Thyroid gland (tissue), 4 donors: ENCODE data around the gene ITGAD. TPM values are rescaled to one million over a fixed set of nuclear protein-coding genes. Genes with fewer than 3 reads are reported as not detected.
A peak's percentile ranks its signal among the peaks of the same experiment; 100 is the strongest.

Experiments used
- DNase-seq, 2 donors: peaks; one replicate each; pipeline ENCODE4 v3.0.0-alpha.2; 2019
- H3K27ac ChIP-seq, 3 donors: fragments of 200-600 bp; sonication (generic); 1 replicate in 2 of 3; 2 replicates in 1 of 3; pipeline ENCODE4 v1.5.1; 2016 to 2019; ENCODE audit warnings: mild to moderate bottlenecking in 1 of 3, moderate library complexity in 1 of 3
- H3K27me3 ChIP-seq: fragments of 200-600 bp; sonication (generic); one replicate; pipeline ENCODE4 v1.5.1; 2019
- H3K36me3 ChIP-seq, 2 donors: fragments of 200-600 bp; sonication (generic); one replicate each; pipeline ENCODE4 v1.5.1; 2016 to 2019
- H3K4me1 ChIP-seq, 2 donors: fragments of 200-600 bp; sonication (generic); one replicate each; pipeline ENCODE4 v1.5.1; 2017 to 2019
- H3K4me3 ChIP-seq, 3 donors: fragments of 200-600 bp; sonication (generic); replicated peaks in 1 of 3; 1 replicate in 2 of 3; 2 replicates in 1 of 3; pipeline ENCODE4 v1.5.1; 2016; ENCODE audit warnings: mild to moderate bottlenecking in 1 of 3
- H3K9me3 ChIP-seq: fragments of 200-600 bp; sonication (generic); one replicate; pipeline ENCODE4 v1.5.1; 2017
- CTCF ChIP-seq, 6 experiments: fragments of 200-600 bp in 3 of 6; fragments of 450-650 bp in 3 of 6; sonication (generic) in 3 of 6; IDR thresholded peaks; one replicate each; pipeline ENCODE4 v1.5.1; 2016 to 2019; ENCODE audit warnings: antibody characterized with exemption in 6 of 6, mild to moderate bottlenecking in 2 of 6, inconsistent platforms in 1 of 6, moderate library complexity in 1 of 6
- POLR2A ChIP-seq, 2 donors: fragments of 450-650 bp; IDR thresholded peaks; one replicate each; pipeline ENCODE4 v1.6.1; 2017; ENCODE audit warnings: antibody characterized with exemption in 2 of 2, mild to moderate bottlenecking in 2 of 2, moderate library complexity in 1 of 2
- WGBS, 2 donors: methylation state at CpG; one replicate each; pipeline ENCODE4 v1.1.5; 2017; 5-methylcytosine and 5-hydroxymethylcytosine counted together
- intact Hi-C: fragments of 100-400 bp; cut with DNase I; formaldehyde crosslinking; loops from one replicate; pipeline ENCODE4 v1.15.1; 2023
- total RNA-seq, 4 donors: library from RNA; depleted of rRNA; stranded (reverse); fragments of >200 nt; gene quantifications; one replicate each; pipeline ENCODE4 v1.2.3, GENCODE V29; 2016

Gene ITGAD
- total RNA-seq, 4 donors from 2014 or later: not detected

- H3K9me3 ChIP-seq: no peaks in the 10 kb centered on the region
- intact Hi-C loops: no loop called here
- H3K4me3 ChIP-seq: no peak overlapping the region
- 94 to 95% methylated on average over 5 of the region's 5 CpGs for WGBS, 2 donors
- TF ChIP-seq CTCF (IDR thresholded peaks at IDR 0.05) (no peak), POLR2A (IDR thresholded peaks at IDR 0.05) (no peak)
- no peak overlapping the region for H3K27ac ChIP-seq
- H3K4me1 ChIP-seq: peaks cover 32 to 44% of the 10 kb centered on the region in 2 donors
- no peaks in the 10 kb centered on the region for H3K36me3 ChIP-seq
- no peak for DNase-seq
- H3K27me3 ChIP-seq: no peaks in the 10 kb centered on the region
Measured at GRCh38 chr16:31451201-31451600, 58.1 kb downstream of the ITGAD start.

- H3K4me3 ChIP-seq: no peak overlapping the region
- TF ChIP-seq CTCF (IDR thresholded peaks at IDR 0.05) (peak in 4 of 6 experiments; percentile 29 to 58 (median 48)), POLR2A (IDR thresholded peaks at IDR 0.05) (no peak)
- H3K27ac ChIP-seq: peak overlapping the region in 2 of 3 donors; percentile 58 to 69
- H3K27me3 ChIP-seq: no peaks in the 10 kb centered on the region
- H3K4me1 ChIP-seq: peaks cover 36 to 48% of the 10 kb centered on the region in 2 donors
- no peaks in the 10 kb centered on the region for H3K9me3 ChIP-seq
- WGBS, 2 donors: 45 to 50% methylated on average over 11 of the region's 11 CpGs
- H3K36me3 ChIP-seq: no peaks in the 10 kb centered on the region
- DNase-seq: peak; percentile 72 to 74
- intact Hi-C loops: no loop called here
Measured at GRCh38 chr16:31451681-31452351, 58.7 kb downstream of the ITGAD start.

GRCh38 chr16:31452631-31453106, 59.5 kb downstream of the ITGAD start:
- Histone ChIP-seq H3K4me3 (no peak overlapping the region), H3K36me3 (no peaks in the 10 kb centered on the region), H3K4me1 (peaks cover 45 to 57% of the 10 kb centered on the region in 2 donors), H3K27ac (peak overlapping the region; percentile 37 to 69 (median 58)), H3K9me3 (no peaks in the 10 kb centered on the region), H3K27me3 (no peaks in the 10 kb centered on the region)
- DNase-seq: peak in 1 of 2 donors; percentile 32
- TF ChIP-seq CTCF (IDR thresholded peaks at IDR 0.05) (no peak), POLR2A (IDR thresholded peaks at IDR 0.05) (no peak)
- WGBS, 2 donors: 45 to 46% methylated on average over 3 of the region's 3 CpGs
- intact Hi-C loops: no loop called here

- intact Hi-C loops: no loop called here
- Histone ChIP-seq H3K27ac (peak overlapping the region; percentile 6 to 69 (median 58)), H3K27me3 (no peaks in the 10 kb centered on the region), H3K4me1 (peaks cover 49 to 60% of the 10 kb centered on the region in 2 donors), H3K36me3 (no peaks in the 10 kb centered on the region), H3K9me3 (no peaks in the 10 kb centered on the region), H3K4me3 (no peak overlapping the region)
- TF ChIP-seq POLR2A (IDR thresholded peaks at IDR 0.05): no peak
- DNase-seq: peak; percentile 54 to 59
- 47 to 57% methylated on average over 16 to 20 of the region's 20 CpGs for WGBS, 2 donors
Measured at GRCh38 chr16:31453255-31454204, 60.4 kb downstream of the ITGAD start.

GRCh38 chr16:31455601-31456314, 62.6 kb downstream of the ITGAD start:
- no peaks in the 10 kb centered on the region for H3K9me3 ChIP-seq
- TF ChIP-seq CTCF (IDR thresholded peaks at IDR 0.05) (no peak), POLR2A (IDR thresholded peaks at IDR 0.05) (no peak)
- intact Hi-C loops: no loop called here
- peaks cover 55 to 69% of the 10 kb centered on the region in 2 donors for H3K4me1 ChIP-seq
- H3K4me3 ChIP-seq: no peak overlapping the region
- DNase-seq: no peak
- H3K27ac ChIP-seq: no peak overlapping the region
- H3K36me3 ChIP-seq: no peaks in the 10 kb centered on the region
- WGBS, 2 donors: 82 to 86% methylated on average over 15 to 17 of the region's 17 CpGs
- no peaks in the 10 kb centered on the region for H3K27me3 ChIP-seq
